HEK293 (cell line): ENCODE measurements around the gene CDH22.
A peak's percentile ranks its signal among the peaks of the same experiment; 100 is the strongest.

Experiments used
- BCL11A ChIP-seq: fragments of 450-650 bp; formaldehyde crosslinking; IDR thresholded peaks from 2 replicates; pipeline ENCODE4 v1.5.1; 2016; ENCODE audit warnings: low read depth, missing biosample characterization, missing genetic modification characterization
- HOXA7 ChIP-seq: sonication (generic); formaldehyde crosslinking; IDR thresholded peaks from 2 replicates; pipeline ENCODE4 v1.8.1; 2022; ENCODE audit warnings: missing genetic modification reagents, borderline replicate concordance
- KLF10 ChIP-seq: fragments of 450-650 bp; IDR thresholded peaks from 2 replicates; pipeline ENCODE4 v1.5.1; 2018; ENCODE audit warnings: missing biosample characterization, mild to moderate bottlenecking, missing genetic modification characterization
- KLF8 ChIP-seq: fragments of 450-650 bp; formaldehyde crosslinking; IDR thresholded peaks from 2 replicates; pipeline ENCODE4 v1.5.1; 2016; ENCODE audit warnings: missing biosample characterization, missing genetic modification characterization
- MZF1 ChIP-seq: fragments of 450-650 bp; formaldehyde crosslinking; IDR thresholded peaks from 2 replicates; pipeline ENCODE4 v1.5.1; 2017; ENCODE audit warnings: missing biosample characterization, missing genetic modification characterization, borderline replicate concordance
- PRDM1 ChIP-seq: fragments of 450-650 bp; formaldehyde crosslinking; IDR thresholded peaks from 2 replicates; pipeline ENCODE4; 2016; ENCODE audit warnings: missing biosample characterization, missing genetic modification characterization
- RBAK ChIP-seq: fragments of 450-650 bp; formaldehyde crosslinking; IDR thresholded peaks from 2 replicates; pipeline ENCODE4 v1.5.1; 2016; ENCODE audit warnings: missing biosample characterization, missing genetic modification characterization
- ZBTB17 ChIP-seq: fragments of 450-650 bp; formaldehyde crosslinking; IDR thresholded peaks from 2 replicates; pipeline ENCODE4 v1.5.1; 2016; ENCODE audit warnings: missing biosample characterization, missing genetic modification characterization
- ZNF10 ChIP-seq: fragments of 450-650 bp; formaldehyde crosslinking; IDR thresholded peaks from 2 replicates; pipeline ENCODE4 v1.5.1; 2017; ENCODE audit warnings: missing biosample characterization, missing genetic modification characterization
- ZNF221 ChIP-seq: fragments of 450-650 bp; formaldehyde crosslinking; IDR thresholded peaks from 2 replicates; pipeline ENCODE4 v1.5.1; 2017; ENCODE audit warnings: missing biosample characterization, missing genetic modification characterization, borderline replicate concordance
- ZNF223 ChIP-seq: fragments of 450-650 bp; formaldehyde crosslinking; IDR thresholded peaks from 2 replicates; pipeline ENCODE4 v1.5.1; 2016; ENCODE audit warnings: missing biosample characterization, missing genetic modification characterization
- ZNF341 ChIP-seq: fragments of 450-650 bp; formaldehyde crosslinking; IDR thresholded peaks from 2 replicates; pipeline ENCODE4; 2016; ENCODE audit warnings: low read depth, missing biosample characterization, missing genetic modification characterization
- ZNF391 ChIP-seq: fragments of 450-650 bp; formaldehyde crosslinking; IDR thresholded peaks from 2 replicates; pipeline ENCODE4 v1.5.1; 2016; ENCODE audit warnings: low read depth, missing biosample characterization, missing genetic modification characterization, borderline replicate concordance
- ZNF433 ChIP-seq: fragments of 450-650 bp; formaldehyde crosslinking; IDR thresholded peaks from 2 replicates; pipeline ENCODE4 v1.5.1; 2016; ENCODE audit warnings: missing biosample characterization, missing genetic modification characterization, low read depth
- ZNF544 ChIP-seq: fragments of 450-650 bp; formaldehyde crosslinking; IDR thresholded peaks from 2 replicates; pipeline ENCODE4 v1.5.0; 2017; ENCODE audit warnings: missing biosample characterization, missing genetic modification characterization
- ZNF548 ChIP-seq: fragments of 450-650 bp; formaldehyde crosslinking; IDR thresholded peaks from 2 replicates; pipeline ENCODE4 v1.5.1; 2016; ENCODE audit warnings: missing biosample characterization, missing genetic modification characterization
- ZNF610 ChIP-seq: fragments of 450-650 bp; formaldehyde crosslinking; IDR thresholded peaks from 2 replicates; pipeline ENCODE4 v1.5.1; 2016; ENCODE audit warnings: missing biosample characterization, missing genetic modification characterization, borderline replicate concordance
- ZNF658 ChIP-seq: fragments of 450-650 bp; formaldehyde crosslinking; IDR thresholded peaks from 2 replicates; pipeline ENCODE4; 2016; ENCODE audit warnings: missing biosample characterization, missing genetic modification characterization
- TF ChIP-seq, protein P1 (sequence below): fragments of 450-650 bp; formaldehyde crosslinking; IDR thresholded peaks from 2 replicates; pipeline ENCODE4 v1.5.1; 2016; ENCODE audit warnings: missing biosample characterization, missing genetic modification characterization
- TF ChIP-seq, protein P2 (sequence below): fragments of 450-650 bp; formaldehyde crosslinking; IDR thresholded peaks from 2 replicates; pipeline ENCODE4 v1.5.1; 2016; ENCODE audit warnings: missing biosample characterization, missing genetic modification characterization, low read depth
- TF ChIP-seq, protein P3 (sequence below): fragments of 450-650 bp; formaldehyde crosslinking; IDR thresholded peaks from 2 replicates; pipeline ENCODE4 v1.5.1; 2016; ENCODE audit warnings: missing biosample characterization, missing genetic modification characterization
- TF ChIP-seq, protein P4 (sequence below): fragments of 450-650 bp; formaldehyde crosslinking; IDR thresholded peaks from 2 replicates; pipeline ENCODE4; 2016; ENCODE audit warnings: missing biosample characterization, missing genetic modification characterization
- TF ChIP-seq, protein P5 (sequence below): fragments of 450-650 bp; formaldehyde crosslinking; IDR thresholded peaks from 2 replicates; pipeline ENCODE4 v1.5.1; 2017; ENCODE audit warnings: missing biosample characterization, missing genetic modification characterization
- TF ChIP-seq, protein P6 (sequence below): fragments of 450-650 bp; IDR thresholded peaks from 2 replicates; pipeline ENCODE4 v1.5.1; 2018; ENCODE audit warnings: missing biosample characterization, missing genetic modification characterization

Gene CDH22

DNA sequence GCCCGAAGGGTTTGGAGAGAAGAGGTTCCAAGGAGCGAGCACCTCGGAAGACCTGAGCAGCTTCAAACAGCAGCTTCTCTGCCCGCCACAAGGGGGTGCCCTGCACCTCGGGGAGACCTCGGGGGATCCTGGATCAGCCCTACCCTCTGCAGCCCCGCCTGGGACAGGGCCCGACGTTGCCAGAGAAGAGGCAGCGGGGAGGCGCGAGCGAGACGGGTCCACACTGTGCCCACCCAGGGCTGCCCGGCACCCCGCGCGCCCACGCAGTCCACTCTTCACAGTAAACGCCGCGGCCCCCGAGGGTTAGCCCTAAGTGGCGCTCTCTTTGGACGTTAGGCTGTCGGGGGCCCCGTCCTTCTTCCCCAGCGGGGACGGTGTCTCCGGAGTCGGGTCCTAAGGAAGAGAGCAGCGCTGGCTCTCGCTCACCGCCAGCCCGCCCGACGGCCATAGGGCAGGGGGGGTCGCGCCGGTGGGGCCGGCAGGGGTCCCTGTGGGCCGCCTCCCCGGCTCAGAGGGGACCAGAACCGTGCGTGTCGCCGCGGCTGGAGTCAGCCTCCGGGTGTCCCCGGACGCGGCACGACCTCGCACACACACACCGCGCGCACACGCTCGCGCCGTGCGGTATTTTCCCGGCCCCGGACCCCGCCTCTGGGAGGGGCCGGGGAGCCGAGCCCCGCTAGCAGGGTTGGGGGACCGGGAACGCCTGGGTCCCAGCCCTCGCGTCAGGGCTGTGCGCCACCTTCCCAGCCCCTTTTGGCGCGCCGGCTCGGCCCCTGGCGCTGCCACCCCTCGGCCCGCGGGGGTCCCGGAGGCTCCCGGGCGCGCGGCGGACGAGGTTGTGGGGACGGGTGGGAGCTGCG is 929 bp downstream of the CDH22 start (continued):
- TF ChIP-seq KLF8 (tag by site-specific recombination), result 0 out of 2 replicates have a peak, but pooled peaks have one; percentile 46
- TF ChIP-seq ZNF221 (tag by site-specific recombination), result no peak
- TF ChIP-seq ZNF10 (tag by site-specific recombination), result no peak
- TF ChIP-seq ZNF223 (tag by site-specific recombination), result no peak
- TF ChIP-seq KLF10, result no peak
- TF ChIP-seq ZBTB17 (tag by site-specific recombination), result peak; percentile 80
- no peak for TF ChIP-seq ZNF544 (tag by site-specific recombination)
- TF ChIP-seq, protein P1, sequence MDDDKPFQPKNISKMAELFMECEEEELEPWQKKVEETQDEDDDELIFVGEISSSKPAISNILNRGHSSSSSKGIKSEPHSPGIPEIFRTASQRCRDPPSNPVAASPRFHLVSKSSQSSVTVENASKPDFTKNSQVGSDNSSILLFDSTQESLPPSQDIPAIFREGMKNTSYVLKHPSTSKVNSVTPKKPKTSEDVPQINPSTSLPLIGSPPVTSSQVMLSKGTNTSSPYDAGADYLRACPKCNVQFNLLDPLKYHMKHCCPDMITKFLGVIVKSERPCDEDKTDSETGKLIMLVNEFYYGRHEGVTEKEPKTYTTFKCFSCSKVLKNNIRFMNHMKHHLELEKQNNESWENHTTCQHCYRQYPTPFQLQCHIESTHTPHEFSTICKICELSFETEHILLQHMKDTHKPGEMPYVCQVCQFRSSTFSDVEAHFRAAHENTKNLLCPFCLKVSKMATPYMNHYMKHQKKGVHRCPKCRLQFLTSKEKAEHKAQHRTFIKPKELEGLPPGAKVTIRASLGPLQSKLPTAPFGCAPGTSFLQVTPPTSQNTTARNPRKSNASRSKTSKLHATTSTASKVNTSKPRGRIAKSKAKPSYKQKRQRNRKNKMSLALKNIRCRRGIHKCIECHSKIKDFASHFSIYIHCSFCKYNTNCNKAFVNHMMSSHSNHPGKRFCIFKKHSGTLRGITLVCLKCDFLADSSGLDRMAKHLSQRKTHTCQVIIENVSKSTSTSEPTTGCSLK (tag by site-specific recombination), result no peak
- TF ChIP-seq HOXA7, result no peak
- TF ChIP-seq MZF1 (tag by site-specific recombination), result no peak
- TF ChIP-seq ZNF433 (tag by site-specific recombination), result no peak
- TF ChIP-seq, protein P2, sequence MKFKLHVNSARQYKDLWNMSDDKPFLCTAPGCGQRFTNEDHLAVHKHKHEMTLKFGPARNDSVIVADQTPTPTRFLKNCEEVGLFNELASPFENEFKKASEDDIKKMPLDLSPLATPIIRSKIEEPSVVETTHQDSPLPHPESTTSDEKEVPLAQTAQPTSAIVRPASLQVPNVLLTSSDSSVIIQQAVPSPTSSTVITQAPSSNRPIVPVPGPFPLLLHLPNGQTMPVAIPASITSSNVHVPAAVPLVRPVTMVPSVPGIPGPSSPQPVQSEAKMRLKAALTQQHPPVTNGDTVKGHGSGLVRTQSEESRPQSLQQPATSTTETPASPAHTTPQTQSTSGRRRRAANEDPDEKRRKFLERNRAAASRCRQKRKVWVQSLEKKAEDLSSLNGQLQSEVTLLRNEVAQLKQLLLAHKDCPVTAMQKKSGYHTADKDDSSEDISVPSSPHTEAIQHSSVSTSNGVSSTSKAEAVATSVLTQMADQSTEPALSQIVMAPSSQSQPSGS (tag by site-specific recombination), result no peak
- TF ChIP-seq ZNF548 (tag by site-specific recombination), result no peak
- TF ChIP-seq BCL11A (tag by site-specific recombination), result no peak
- TF ChIP-seq ZNF658 (tag by site-specific recombination), result no peak
- TF ChIP-seq, protein P3, sequence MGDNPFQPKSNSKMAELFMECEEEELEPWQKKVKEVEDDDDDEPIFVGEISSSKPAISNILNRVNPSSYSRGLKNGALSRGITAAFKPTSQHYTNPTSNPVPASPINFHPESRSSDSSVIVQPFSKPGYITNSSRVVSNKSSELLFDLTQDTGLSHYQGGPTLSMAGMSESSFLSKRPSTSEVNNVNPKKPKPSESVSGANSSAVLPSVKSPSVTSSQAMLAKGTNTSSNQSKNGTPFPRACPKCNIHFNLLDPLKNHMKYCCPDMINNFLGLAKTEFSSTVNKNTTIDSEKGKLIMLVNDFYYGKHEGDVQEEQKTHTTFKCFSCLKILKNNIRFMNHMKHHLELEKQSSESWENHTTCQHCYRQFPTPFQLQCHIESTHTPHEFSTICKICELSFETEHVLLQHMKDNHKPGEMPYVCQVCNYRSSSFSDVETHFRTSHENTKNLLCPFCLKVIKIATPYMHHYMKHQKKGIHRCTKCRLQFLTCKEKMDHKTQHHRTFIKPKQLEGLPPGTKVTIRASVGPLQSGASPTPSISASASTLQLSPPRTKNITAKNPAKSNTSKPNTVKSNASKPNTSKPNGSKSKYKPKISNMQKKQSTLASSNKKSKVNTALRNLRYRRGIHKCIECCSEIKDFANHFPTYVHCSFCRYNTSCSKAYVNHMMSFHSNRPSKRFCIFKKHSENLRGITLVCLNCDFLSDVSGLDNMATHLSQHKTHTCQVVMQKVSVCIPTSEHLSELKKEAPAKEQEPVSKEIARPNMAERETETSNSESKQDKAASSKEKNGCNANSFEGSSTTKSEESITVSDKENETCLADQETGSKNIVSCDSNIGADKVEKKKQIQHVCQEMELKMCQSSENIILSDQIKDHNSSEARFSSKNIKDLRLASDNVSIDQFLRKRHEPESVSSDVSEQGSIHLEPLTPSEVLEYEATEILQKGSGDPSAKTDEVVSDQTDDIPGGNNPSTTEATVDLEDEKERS, result no peak
- TF ChIP-seq ZNF391, result no peak
- TF ChIP-seq RBAK, result no peak
- TF ChIP-seq, protein P4, sequence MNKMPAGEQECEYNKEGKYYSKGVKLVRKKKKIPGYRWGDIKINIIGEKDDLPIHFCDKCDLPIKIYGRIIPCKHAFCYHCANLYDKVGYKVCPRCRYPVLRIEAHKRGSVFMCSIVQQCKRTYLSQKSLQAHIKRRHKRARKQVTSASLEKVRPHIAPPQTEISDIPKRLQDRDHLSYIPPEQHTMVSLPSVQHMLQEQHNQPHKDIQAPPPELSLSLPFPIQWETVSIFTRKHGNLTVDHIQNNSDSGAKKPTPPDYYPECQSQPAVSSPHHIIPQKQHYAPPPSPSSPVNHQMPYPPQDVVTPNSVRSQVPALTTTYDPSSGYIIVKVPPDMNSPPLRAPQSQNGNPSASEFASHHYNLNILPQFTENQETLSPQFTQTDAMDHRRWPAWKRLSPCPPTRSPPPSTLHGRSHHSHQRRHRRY (tag by site-specific recombination), result no peak
- TF ChIP-seq, protein P5, sequence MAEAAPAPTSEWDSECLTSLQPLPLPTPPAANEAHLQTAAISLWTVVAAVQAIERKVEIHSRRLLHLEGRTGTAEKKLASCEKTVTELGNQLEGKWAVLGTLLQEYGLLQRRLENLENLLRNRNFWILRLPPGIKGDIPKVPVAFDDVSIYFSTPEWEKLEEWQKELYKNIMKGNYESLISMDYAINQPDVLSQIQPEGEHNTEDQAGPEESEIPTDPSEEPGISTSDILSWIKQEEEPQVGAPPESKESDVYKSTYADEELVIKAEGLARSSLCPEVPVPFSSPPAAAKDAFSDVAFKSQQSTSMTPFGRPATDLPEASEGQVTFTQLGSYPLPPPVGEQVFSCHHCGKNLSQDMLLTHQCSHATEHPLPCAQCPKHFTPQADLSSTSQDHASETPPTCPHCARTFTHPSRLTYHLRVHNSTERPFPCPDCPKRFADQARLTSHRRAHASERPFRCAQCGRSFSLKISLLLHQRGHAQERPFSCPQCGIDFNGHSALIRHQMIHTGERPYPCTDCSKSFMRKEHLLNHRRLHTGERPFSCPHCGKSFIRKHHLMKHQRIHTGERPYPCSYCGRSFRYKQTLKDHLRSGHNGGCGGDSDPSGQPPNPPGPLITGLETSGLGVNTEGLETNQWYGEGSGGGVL (tag by site-specific recombination), result peak; percentile 9; the same call in 1 of the 2 replicates
- TF ChIP-seq, protein P6, sequence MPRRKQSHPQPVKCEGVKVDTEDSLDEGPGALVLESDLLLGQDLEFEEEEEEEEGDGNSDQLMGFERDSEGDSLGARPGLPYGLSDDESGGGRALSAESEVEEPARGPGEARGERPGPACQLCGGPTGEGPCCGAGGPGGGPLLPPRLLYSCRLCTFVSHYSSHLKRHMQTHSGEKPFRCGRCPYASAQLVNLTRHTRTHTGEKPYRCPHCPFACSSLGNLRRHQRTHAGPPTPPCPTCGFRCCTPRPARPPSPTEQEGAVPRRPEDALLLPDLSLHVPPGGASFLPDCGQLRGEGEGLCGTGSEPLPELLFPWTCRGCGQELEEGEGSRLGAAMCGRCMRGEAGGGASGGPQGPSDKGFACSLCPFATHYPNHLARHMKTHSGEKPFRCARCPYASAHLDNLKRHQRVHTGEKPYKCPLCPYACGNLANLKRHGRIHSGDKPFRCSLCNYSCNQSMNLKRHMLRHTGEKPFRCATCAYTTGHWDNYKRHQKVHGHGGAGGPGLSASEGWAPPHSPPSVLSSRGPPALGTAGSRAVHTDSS (tag by site-specific recombination), result no peak
- TF ChIP-seq ZNF610, result no peak
- no peak for TF ChIP-seq PRDM1 (tag by site-specific recombination)
- peak; percentile 38; the same call in 1 of the 2 replicates for TF ChIP-seq ZNF341
